ENCODE results near the gene BCL2L13.

- TF ChIP-seq REST (IDR thresholded peaks at IDR 0.05; ENCODE audit: insufficient read depth in 1 of 2, low read depth in 2 of 2, low read length in 1 of 2): no peak
- TF ChIP-seq CTCF (IDR thresholded peaks at IDR 0.05): no peak
- no peak for TF ChIP-seq POLR2AphosphoS5 (IDR thresholded peaks at IDR 0.05; ENCODE audit: low read depth, low read length)
- no peak for TF ChIP-seq SIN3A (IDR thresholded peaks at IDR 0.05; ENCODE audit: borderline replicate concordance, insufficient read depth, low read depth, low read length)
Observed at GRCh38 chr22:17725500-17725796, 86.9 kb downstream of the BCL2L13 start.
